GDM1 (cell line): ENCODE measurements around the gene CRADD.
"Not testable (repeated sequence)": the region's sequence is repeated elsewhere in the genome, so short reads cannot be mapped to it uniquely, and the experiment has no call there.

Experiments
- DNase-seq: peaks from one replicate; lab custom pipeline; 2025; lab: John Stamatoyannopoulos, UW

The CRADD gene

DNA sequence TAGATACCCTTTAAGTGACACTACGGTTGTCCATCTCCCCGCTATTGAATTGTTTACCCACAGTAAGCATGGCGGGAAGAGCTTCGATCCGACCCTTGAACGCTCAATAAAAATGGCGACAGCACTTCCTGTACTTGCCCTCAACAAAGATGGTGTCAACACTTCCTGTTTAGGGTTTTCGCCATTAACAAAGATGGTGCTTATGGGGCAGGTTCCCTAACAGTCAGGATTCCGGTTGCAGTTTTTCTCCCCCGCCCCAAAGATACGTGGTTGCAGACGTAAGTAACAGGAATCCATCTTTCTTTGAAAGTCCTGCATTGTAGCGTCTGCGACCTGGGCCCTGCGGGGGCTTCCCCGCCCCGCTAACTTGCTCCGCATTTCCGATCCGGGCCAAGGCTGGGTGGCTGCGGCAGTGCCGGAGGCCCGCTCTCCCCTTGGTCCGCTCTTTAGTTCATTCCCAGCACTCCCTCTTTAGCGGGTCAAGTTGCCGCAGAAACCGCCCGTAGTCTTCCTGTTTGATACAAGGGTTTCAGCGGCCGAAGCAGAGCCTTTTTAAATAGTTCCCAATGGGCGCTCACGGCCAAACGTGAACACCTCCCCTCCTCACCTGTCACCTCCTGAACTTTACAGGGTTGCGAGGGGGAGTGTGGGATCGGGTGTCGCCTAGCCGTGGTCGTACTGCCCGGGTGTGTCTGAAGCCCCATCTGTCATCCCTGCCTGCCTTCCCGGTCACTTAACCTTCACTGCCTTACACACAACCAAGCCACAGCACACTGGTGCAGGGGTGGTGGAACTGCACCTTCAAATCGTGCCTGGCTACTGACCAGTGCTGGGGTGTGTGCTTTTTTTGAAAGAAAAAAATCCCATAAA, at the start of gene CRADD:
Gene CRADD, plus strand, starts transcription at position 181 of the 870 bp plus-strand sequence.
- DNase-seq, result peak; percentile 94

GRCh38 chr12:93632383-93632782, 44.8 kb upstream of the CRADD start:
- DNase-seq, result no peak

DNA sequence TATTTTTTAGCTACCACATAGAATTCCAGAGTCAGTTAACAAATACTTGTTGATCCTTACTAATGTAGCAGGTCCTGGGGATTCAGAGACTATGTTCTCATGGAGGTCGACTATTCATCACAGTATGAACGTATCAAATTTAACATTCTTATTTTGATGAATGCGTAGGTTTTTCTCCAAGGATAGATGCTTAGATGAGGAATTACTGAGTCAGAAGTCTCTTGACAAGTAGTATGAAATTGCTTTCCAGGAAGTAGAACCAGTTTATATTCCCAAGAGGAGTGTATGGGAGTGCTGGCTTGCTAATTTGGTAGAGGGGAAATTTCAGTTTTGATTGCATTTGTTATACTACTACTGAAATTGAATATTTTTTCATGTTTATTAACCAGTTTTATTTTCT, 42.8 kb upstream of the CRADD start:
- no peak for DNase-seq

- DNase-seq, result no peak
Observed at GRCh38 chr12:93636708-93637107, 40.5 kb upstream of the CRADD start.

DNA sequence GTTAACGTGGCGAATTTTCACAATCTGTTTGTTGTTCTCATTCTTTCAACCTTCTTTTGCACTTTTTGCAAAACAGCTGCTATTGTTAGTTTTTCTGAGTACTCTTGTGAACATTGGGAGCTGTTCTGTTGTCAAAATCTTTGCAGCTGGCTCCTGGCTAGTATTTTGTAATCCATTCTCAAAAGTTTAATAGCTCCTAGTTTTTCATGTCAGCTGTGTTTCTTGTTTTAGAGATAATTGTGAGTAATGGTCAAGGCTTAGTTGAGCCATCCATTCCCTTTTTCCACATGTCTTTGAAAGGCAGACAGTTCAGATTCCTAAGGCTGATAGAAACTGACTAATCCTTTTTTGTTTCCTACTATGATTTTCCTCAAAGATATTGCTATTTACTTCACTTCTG, 39.1 kb upstream of the CRADD start:
- no peak for DNase-seq

DNA sequence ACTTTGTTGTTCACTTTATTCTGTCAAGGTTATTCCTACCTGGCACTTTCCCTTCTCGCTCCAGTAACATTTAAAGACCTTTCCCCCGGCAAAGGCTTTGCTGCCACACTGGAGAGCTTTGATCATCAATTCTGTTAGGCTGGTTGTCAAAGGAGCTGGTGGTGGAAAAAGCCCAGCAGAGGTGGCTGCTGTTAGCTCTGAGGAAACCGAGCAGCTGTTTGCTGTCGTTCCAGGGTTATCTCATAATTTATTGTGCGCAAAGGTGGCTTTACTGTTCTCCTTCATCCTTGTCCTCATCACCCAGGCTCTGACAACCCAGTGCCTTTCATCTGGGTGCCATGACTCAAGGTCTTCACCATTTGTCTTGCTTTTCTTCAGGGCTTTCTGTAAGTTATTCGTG, 38.2 kb upstream of the CRADD start:
- DNase-seq, result no peak

DNA sequence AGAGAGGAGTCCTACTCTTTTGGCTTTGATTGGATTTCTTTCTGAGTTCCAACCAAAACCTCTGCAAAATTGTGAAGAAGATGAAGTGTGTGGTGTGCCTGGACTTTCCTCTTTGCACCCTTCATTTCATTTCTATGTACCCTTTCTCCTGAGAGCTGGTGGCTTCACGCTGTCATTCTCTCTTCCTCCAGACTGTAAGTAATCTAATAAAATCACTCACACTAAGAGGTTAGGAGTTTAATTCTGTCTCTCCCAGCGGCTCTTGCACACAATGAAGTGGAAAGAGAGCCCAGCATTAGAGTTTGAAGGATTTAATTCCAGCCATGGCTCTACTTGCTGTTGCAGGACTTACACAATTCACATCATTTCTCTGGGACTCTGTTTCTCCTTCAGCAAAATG, 37.8 kb upstream of the CRADD start:
- DNase-seq, result no peak

DNA sequence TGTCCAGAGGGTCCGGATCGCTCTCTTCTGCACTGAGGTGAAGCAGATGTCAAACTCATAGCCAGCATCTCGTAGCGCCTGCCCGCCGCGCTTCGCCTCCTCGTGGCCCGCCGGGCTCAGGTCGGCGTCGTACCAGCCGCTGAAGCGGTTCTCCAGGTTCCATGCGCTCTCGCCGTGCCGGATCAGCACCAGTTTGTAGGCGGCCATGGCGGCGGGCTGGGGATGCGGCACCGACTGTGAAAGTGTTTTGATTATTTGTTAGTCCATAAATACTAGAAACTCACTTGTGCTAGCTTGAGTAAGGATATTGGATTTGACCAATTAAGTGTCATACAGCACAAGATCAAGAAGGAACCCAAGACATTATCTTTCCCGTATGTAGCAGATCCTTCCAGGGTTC, 35.8 kb upstream of the CRADD start:
- DNase-seq, result not testable (repeated sequence)

GRCh38 chr12:93642751-93643150, 34.4 kb upstream of the CRADD start:
- DNase-seq, result no peak

DNA sequence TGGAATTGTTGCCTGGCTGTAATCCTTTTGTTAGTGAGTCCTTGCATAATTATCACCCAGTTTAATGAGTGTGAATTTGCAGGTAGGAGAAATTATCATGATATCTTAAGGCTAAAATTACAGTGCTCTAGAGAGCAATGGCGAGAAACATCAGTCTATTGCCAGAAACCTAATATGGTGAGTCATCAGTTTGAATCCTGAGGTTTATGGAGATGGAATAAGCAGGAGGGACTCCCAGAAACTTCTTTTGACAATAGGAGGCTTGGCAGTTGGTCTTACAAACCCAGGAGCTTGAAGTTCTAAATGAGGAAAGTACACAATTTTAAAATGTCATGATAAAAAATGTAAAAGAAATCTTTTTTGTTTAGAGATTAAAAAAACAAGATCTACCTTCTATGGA, 31.5 kb upstream of the CRADD start:
- no peak for DNase-seq

DNA sequence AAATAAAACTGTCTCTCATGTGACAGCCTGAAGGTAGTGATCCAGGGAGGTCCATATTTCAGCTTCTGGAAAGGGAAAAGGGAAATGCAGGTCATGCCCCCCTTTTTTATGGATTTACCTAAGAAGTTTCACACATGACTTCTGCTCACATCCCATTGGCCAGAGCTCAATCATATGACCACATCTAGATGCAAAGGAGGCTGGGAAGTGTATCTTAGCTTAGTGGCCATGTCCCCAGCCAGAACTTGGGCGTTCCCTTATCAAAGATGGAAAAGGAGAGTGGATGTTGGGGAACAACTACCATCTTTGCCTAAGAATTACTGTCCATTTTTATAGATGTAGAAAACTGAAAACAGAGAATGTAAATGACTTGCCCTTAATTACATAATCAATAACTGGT, 26.5 kb upstream of the CRADD start:
- DNase-seq, result no peak

- DNase-seq, result no peak
Observed at GRCh38 chr12:93653079-93653478, 24.1 kb upstream of the CRADD start.

- no peak for DNase-seq
Observed at GRCh38 chr12:93653712-93654111, 23.5 kb upstream of the CRADD start.

- DNase-seq, result no peak
Observed at GRCh38 chr12:93654421-93654820, 22.8 kb upstream of the CRADD start.

DNA sequence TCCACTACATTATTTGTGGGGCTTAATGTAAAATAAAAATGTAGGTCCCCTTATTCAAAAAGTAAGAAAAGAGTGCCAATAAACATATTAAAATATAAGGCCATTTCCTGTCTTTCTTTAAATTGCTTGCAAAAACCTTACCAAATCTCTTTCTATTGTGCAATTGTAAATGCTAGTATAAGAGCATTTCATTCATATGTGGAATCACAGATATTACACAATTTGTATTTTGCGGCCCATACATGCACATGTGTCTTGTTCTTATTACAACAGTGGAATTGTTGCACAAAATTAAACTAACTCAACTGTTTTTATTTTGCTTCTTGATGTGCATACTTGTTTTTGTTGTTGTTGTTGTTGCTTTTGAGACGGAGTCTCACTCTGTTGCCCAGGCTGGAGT, 20.1 kb upstream of the CRADD start:
- no peak for DNase-seq

DNA sequence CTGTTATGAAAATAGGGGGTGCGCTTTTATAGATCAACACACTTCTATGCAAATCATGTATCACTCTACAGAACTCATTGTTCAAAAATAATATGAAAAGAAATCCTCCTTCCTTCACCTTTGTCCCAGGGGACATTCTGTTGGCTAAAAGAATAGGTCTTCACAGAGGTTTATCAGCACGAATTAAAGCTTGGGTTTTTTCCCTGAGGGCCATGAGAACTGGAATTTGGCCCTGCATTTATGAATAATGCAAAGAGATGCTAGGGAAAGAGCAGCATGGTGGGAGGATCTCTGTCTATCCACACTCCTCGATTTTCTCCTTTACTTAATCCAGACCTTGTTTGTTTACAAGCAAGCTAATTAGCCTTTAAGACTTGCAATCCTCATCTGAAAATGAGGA, 16.2 kb upstream of the CRADD start:
- DNase-seq, result no peak

GRCh38 chr12:93663006-93663728, 14.0 kb upstream of the CRADD start:
- DNase-seq, result no peak

DNA sequence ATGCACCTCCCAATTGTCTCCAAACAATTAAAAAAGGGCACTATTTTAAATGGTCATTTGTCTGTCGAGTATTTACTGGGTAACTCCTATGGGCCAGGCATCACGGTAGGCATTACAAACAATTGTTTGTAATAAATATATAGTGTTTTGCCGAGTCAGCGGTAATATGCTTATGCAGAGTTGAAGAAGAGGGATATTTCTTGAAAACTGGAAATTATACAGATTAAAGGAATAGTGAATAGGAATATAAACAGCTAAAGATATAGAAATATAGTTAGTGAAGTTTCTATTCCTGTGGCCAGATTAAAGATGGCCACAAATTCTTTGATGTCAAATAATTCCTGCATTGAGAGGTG, 13.5 kb upstream of the CRADD start:
- no peak for DNase-seq

GRCh38 chr12:93664573-93665138, 12.5 kb upstream of the CRADD start:
- DNase-seq, result no peak

DNA sequence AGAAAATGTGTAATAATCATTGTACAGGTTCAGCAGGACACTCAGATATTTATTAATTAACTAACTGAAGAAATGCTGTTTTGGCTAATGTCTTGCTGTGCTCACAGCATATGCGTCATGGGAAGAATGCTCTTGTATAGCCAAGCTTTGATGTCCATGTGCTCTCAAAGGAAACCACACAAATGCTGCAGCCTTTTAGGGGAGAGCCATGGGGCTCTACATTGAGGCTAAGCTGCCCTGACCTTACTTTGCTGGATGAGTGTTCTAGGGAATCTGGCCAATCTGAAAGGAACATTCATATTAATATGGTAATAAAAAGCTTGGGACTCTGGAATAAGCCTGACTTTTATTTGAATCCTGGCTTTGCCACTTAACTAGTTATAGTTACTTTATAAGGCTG, 9.5 kb upstream of the CRADD start:
- DNase-seq, result no peak

- no peak for DNase-seq
Observed at GRCh38 chr12:93668919-93669418, 8.2 kb upstream of the CRADD start.

GRCh38 chr12:93669452-93669851, 7.7 kb upstream of the CRADD start:
- no peak for DNase-seq

DNA sequence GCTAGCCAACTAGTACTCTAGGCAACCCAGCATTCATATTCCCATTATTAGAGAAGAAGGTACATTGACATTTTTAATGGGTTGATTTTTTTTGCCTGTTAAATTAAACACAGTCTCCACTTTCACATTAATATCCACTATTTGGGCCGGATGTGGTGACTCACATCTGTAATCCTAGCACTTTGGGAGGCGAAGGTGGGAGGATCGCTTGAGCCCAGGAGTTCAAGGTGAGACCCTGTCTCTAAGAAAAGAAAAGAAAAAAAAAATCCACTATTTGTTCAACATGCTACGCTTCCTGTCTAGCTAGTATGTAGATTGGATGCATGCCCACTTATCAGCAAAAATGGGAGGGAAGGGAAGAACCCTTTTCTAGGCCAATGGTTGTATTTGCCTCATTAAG, 7.1 kb upstream of the CRADD start:
- no peak for DNase-seq
